Left cardiac atrium (tissue), 4 donors: ENCODE results near the gene VPS37C. TPM values are rescaled to one million over a fixed set of nuclear protein-coding genes. Genes with fewer than 3 reads are reported as not detected.

Source experiments
- ATAC-seq, 2 donors: fragments of 200-7000 bp; cut with Tn5 transposase; one replicate each; pipeline ENCODE4 v1.9.1; 2020; ENCODE audit warnings: mild to moderate bottlenecking in 2 of 2, moderate library complexity in 2 of 2
- DNase-seq: peaks from one replicate; pipeline ENCODE4 v3.0.0-alpha.2; 2020
- intact Hi-C, 2 donors: fragments of 100-400 bp; cut with DNase I; formaldehyde crosslinking; loops; one replicate each; pipeline versions ENCODE4 v1.14.1 to v1.15.1; 2022 to 2023
- total RNA-seq, 2 donors: library from RNA; stranded (reverse); fragmentation: NEBNext Ultra II Directional; extraction: Animal tissue kit (Norgen Biotek cat#: 25700); gene quantifications; one replicate each; pipeline ENCODE4 v1.2.1, GENCODE V29; 2021
- donor health status: DM: no; HTN: yes; CAD: no.
- donor health status: DM: no; HTN: yes; CAD: no; lungs with severe emphysema.
- donor health status: DM: yes; HTN: yes; CAD: no.
- donor health status: Dilated cardiomyopathy.

VPS37C gene
- total RNA-seq, 2 donors from 2014 or later: 18.6 to 23.1 TPM

- ATAC-seq (no peak), DNase-seq (no peak)
- intact Hi-C loops: no loop called here
These were observed 16.6 kb downstream of the VPS37C start for GRCh38 chr11:61144511-61145179.

DNA sequence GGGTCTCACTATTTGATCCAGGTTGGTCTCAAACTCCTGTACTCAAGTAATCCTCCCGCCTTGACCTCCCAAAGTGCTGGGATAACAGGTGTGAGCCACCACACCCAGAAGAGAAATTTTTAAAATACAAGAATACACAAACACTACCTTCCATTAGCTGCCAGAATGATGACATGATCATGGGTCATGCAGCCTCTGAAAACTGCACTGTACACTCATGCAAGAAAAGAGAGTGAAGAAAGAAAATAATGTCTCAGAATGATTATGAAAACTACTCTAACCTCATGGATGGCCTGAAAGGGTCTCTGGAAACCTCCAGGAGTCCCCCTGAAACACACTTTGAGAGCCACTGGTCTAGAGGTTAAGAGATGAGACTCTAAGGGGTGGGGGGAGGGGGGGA lies 18.8 kb downstream of the VPS37C start:
- DNase-seq: no peak
- ATAC-seq: no peak
- intact Hi-C loops: no loop called here

DNA sequence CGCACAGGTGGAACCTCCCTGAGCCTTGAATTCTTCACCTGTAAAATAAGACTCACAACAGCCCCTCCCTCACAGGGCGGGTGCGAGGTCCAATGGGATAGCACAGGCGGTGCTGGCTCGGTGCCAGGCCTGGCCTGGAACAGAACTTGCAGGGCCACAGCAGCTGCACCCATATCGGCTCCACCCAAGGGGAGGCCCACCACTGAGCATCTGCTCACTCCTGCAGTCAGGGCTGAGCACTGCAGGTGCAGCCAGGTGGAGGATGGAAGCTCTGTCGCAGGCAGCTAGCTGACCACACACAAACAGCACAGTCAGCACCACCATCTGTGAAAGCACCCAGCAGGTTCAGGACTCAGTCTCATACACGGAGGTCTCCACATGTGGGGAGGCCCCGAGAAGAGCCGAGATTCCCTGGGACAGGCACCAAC lies 19.6 kb downstream of the VPS37C start:
- ATAC-seq (no peak), DNase-seq (no peak)
- intact Hi-C loops: no loop called here

- ATAC-seq (no peak), DNase-seq (no peak)
- intact Hi-C loops: no loop called here
These were observed 20.8 kb downstream of the VPS37C start for GRCh38 chr11:61140416-61140815.

- no peak for DNase-seq
These were observed 21.8 kb downstream of the VPS37C start for GRCh38 chr11:61139387-61139786.

DNA sequence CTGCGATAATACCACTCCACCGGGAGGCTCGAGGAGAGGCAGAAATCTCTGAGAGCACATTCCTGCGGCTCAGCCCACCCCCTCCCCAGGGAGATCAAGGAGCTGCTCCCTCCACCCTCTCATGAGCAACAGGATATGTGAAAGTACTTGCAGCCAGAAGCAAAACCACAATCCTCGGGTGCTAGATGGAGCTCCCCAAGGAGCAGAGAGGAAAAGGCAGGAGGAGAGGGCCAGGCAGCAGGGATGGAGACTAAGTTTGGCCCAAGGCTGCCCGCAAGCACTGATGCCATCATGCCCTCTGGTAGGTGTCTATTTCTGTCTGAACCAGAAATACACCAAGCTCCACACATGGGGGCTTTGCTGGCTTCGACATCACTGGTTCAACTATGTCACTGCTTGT lies 22.3 kb downstream of the VPS37C start:
- intact Hi-C loops: loop anchor here in 1 of 2 donors (10.0 kb wide), 1 partner anchor 304 kb away; no protein-coding TSS in a partner anchor
- ATAC-seq (peak in 1 of 2 donors; percentile 9), DNase-seq (no peak)

More at GRCh38 chr11:61139387-61139786, 21.8 kb downstream of the VPS37C start:
- intact Hi-C loops: loop anchor here in 1 of 2 donors (10.0 kb wide), 1 partner anchor 305 kb away; no protein-coding TSS in a partner anchor
- ATAC-seq: no peak

GRCh38 chr11:61134801-61135257 lies 26.4 kb downstream of the VPS37C start:
- peak; percentile 70 to 81 for ATAC-seq
- intact Hi-C loops: loop anchor here in 1 of 2 donors (10.0 kb wide), 1 partner anchor 300 kb away; no protein-coding TSS in a partner anchor
- DNase-seq: peak; percentile 27

- intact Hi-C loops: loop anchor here in 1 of 2 donors (10.0 kb wide), 1 partner anchor 299 kb away; no protein-coding TSS in a partner anchor
- DNase-seq: peak; percentile 13
- no peak for ATAC-seq
These were observed 27.1 kb downstream of the VPS37C start for GRCh38 chr11:61133956-61134662.

DNA sequence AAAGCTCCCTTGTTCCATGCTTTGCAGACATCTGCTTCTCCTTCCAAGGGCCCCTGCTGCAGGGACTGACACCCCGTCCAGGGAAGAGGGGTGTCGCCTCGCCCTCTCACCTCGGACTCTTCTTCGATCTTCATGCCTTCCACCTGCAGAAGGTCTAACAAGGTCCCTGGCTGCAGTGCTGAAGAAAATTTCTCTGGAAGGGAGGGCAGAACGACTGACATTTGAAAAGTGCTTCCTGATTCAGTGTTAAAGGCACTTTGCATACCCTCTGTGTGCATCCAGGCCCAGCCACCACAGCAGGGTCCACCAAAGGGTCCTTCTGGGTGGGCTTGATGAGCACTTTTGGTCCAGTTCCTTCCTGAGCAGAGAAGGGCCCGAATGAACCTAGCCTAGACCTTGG lies 28.1 kb downstream of the VPS37C start:
- DNase-seq: no peak
- ATAC-seq: no peak
- intact Hi-C loops: loop anchor here in 1 of 2 donors (10.0 kb wide), 1 partner anchor 298 kb away; no protein-coding TSS in a partner anchor

DNA sequence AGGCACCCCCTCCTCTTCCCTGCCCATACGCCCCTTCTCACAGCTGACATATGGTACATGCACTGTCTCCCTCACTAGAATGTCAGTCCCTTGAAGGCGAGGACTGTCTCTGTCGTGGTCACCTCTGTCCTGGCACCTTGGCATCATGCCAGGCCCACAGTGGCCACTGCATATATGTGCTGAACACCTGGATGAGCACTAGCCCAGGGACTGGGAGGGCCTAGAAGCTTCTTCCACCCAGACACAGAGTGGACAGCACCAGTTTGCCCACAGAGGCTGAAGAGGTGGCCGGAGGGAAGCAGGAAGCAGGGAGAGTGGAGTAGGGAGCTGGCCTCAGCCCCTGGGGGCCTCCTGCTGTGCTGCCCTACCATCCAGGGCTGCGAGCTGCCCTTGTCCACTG lies 28.6 kb downstream of the VPS37C start:
- no peak for DNase-seq
- no peak for ATAC-seq
- intact Hi-C loops: loop anchor here in 1 of 2 donors (10.0 kb wide), 1 partner anchor 298 kb away; no protein-coding TSS in a partner anchor

GRCh38 chr11:61131998-61132555 lies 29.1 kb downstream of the VPS37C start:
- intact Hi-C loops: loop anchor here in 1 of 2 donors (2.0 to 10.0 kb wide), 2 partner anchors 163 to 297 kb away; no protein-coding TSS in a partner anchor

GRCh38 chr11:61131586-61131985 lies 29.6 kb downstream of the VPS37C start:
- ATAC-seq: no peak
- DNase-seq: no peak
- intact Hi-C loops: loop anchor here in 1 of 2 donors (2.0 to 10.0 kb wide), 2 partner anchors 163 to 297 kb away; no protein-coding TSS in a partner anchor

More at GRCh38 chr11:61131998-61132555, 29.1 kb downstream of the VPS37C start:
- DNase-seq: no peak
- no peak for ATAC-seq

DNA sequence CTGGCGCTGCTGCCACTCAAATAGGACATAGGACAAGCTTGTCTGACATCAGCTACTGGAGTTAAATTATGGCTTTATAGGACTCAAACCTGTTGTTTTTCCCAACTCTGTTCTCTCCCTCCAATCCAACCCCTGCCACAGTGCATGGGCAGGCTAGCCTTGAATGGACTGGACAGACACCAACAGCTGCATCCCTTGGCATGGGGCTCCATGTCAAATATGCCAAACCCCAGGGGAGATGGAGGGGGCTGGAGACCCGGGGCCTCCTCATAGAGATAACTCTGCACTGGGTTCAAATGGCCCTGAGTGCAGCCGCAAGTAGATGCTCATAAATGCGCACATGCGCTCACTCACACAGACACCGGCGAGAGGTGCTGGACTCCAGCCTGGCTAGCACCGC lies 30.0 kb downstream of the VPS37C start:
- ATAC-seq (no peak), DNase-seq (no peak)
- intact Hi-C loops: loop anchor here in 1 of 2 donors (2.0 to 10.0 kb wide), 2 partner anchors 162 to 296 kb away; no protein-coding TSS in a partner anchor

DNA sequence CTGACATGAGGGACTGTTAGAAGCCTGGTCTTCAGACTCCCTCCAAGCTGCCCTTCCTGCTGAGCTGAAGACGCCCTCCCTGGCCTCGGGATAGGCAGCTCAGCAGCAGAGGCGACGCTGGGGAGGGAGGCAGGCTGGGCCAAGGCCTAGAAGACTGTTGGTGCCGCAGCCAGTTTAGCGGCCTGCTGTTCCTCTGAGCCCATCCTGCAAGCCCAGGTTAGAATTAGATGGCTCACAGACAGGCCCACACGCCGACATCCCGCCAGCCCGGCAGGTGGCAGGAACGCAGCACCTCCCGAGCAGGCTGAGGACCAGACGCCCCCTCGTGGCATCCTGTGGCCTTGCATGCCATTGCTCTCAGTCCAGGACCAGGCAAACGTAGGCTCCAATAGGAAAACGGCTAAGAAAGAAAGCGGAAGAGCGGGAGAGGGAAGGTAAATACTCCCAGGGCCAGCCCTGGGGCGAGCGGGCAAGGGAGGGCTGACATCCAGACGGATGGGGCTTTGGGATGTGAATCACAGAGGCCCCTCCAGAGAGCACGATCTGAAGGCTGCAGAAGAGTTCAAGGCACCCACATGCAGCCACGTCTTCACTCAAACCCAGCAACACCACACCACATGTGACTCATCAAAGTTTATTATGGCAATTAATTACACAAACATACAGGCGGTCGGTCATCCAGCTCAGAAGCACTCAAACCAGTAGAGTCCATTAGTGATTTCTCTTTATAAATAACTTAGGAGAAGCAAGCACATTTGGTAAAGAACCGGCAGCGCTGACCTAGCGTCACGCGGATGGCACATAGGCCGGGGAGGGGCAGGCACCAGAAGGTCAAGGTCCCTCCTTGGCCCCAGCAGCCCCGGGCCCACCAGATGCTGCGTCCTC lies 31.3 kb downstream of the VPS37C start:
- peak; percentile 88 for DNase-seq
- ATAC-seq: peak; percentile 85 to 91
- intact Hi-C loops: loop anchor here in 1 of 2 donors (2.0 to 10.0 kb wide), 2 partner anchors 161 to 295 kb away; no protein-coding TSS in a partner anchor

- DNase-seq: no peak
- intact Hi-C loops: no loop called here
- no peak for ATAC-seq
These were observed 32.1 kb downstream of the VPS37C start for GRCh38 chr11:61128947-61129638.

DNA sequence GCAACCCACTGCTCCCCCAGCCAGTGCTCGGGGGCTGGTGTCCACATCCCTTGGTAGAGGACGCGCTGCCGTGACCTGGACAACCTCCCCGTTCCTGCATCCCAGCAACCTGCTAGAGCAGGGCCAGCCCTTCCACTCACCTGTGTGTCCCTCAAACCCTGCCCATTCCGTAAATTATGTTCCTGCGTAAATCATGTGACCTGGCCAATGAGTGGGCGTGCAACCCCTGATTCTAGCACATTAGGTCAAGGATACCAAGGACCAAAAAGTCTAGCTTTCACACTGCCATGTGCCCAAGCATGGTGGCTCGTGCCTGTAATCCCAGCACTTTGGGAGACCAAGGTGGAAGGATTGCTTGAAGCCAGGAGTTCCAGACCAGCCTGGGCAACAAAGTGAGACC lies 33.2 kb downstream of the VPS37C start:
- intact Hi-C loops: no loop called here
- DNase-seq (no peak), ATAC-seq (no peak)

DNA sequence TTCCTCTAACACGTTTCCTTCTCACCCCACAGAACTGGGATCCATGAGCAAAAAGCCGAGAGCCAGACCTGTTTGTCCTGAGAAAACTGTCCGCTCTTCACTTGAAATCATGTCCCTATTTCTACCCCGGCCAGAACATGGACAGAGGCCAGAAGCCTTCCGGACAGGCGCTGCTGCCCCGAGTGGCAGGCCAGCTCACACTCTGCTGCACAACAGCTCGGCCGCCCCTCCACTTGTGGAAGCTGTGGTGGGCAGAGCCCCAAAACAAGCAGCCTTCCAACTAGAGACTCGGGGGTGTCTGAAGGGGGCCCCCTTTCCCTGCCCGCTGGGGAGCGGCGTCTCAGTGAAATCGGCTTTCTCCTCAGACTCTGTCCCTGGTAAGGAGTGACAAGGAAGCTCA lies 35.0 kb downstream of the VPS37C start:
- intact Hi-C loops: no loop called here
- DNase-seq (peak; percentile 70), ATAC-seq (peak; percentile 23 to 39)

DNA sequence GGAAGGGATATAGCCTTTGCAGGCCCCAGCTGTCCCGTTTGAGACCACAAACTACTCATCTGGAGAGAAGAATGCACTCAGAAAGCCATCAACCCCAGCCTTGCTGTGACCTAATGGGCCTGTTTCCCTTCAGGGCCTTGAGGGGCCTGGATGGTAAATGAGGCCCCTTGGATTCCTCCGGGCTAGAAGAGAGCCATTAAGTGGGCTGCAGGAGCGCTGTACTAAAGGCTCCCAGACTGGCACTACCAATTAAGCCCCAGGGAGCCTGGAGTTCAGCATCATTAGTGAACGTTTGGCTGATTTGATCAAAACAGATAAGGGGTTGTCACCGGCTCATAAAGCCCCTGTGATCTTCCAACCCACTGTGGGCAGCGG lies 35.9 kb downstream of the VPS37C start:
- intact Hi-C loops: no loop called here
- ATAC-seq (no peak), DNase-seq (no peak)
